Stimulated activated CD8-positive, alpha-beta memory T cell treated with anti-CD3 and anti-CD28 coated beads, Interleukin-4, amount 100 ng/mL, for 4 hours (primary cell): ENCODE results near the gene COLQ.
"Not testable (repeated sequence)": the region's sequence is repeated elsewhere in the genome, so short reads cannot be mapped to it uniquely, and the experiment has no call there.

ENCODE experiments used
- DNase-seq, 2 donors: peaks; one replicate each; pipeline ENCODE4 v3.0.0-alpha.2; 2020; ENCODE audit warnings: low read depth in 2 of 2, low spot score in 1 of 2

The COLQ gene

DNA sequence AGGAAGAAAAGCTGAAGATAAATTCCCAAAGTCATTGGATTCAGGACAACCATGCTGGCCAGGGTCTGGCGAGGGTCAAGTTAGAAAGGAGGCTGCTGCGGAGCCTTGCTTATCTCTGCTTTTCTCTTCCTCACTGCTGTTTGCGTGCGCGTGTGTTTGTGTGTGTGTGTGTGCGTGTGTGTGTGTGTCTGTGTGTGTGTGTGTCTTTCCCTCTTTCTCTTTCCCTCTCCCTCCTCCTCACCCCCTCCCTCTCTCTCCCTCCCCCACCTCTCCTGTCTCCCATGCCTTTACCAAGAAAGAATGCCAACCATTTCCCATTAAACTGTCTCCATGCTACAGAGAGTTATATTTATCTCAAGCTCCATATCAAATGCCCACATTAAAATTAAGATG is at the start of gene COLQ:
COLQ (minus strand) TSS at position 134 of the 393 bp plus-strand sequence; CDS start at position 53, 81 bp downstream.
- no peak for DNase-seq

- no peak for DNase-seq
Measured at GRCh38 chr3:15563190-15563589, 41.7 kb upstream of the COLQ start.

DNA sequence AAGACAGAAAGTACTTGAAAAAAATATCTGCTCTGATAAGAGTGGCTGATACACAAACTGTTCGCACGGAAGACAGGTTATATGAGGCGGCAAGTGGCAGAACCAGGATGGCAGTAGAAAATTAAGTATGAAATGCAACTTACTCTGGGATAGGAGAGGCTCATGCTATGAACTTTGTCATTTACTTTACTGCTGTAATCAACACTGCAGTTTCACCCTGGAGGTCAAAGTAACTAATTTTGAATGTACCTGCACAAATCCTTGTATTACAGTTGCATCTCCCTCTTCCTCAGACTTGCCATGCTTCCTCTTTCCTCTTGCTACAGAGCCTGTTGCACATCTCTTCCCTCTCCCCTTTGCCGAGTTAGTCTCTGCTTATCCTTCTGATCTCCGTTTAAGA is 41.1 kb upstream of the COLQ start:
- no peak for DNase-seq

DNA sequence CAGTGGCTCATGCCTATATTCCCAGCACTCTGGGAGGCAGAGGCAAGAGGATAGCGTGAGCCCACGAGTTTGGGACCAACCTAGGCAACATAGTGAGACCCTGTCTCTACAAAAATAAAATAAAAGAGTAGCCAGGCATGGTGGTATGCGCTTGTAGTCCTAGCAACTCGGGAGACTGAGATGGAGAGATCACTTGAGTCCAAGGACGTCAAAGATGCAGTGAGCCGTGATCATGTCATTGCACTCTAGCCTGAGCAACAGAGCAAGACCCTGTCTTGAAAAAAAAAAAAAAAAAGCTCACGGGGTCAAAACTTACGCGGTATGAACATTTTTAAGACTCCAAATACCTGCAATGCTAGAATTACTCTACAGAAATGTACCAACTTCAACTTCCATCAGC is 37.1 kb upstream of the COLQ start:
- no peak for DNase-seq

GRCh38 chr3:15557511-15557946 is 36.0 kb upstream of the COLQ start:
- DNase-seq = peak; percentile 8 to 9

DNA sequence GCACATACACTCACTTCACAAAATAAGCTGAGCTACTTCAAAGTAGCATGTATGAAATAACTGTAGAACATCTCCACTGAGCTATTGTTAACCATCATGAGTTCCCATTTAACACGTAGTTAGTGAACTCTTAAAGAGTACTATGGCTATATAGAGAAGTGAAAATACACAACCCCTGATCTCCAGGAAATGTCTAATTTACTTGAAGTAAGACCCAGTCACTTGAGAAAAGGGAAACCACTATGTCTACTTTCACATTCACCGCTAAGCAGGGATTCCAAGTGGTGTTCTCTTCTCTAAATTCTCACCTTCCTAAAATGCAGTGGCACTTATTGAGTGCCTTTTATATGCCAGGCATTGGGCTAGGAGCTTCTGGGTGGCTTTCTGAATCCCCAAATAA is 35.0 kb upstream of the COLQ start:
- DNase-seq = no peak

DNA sequence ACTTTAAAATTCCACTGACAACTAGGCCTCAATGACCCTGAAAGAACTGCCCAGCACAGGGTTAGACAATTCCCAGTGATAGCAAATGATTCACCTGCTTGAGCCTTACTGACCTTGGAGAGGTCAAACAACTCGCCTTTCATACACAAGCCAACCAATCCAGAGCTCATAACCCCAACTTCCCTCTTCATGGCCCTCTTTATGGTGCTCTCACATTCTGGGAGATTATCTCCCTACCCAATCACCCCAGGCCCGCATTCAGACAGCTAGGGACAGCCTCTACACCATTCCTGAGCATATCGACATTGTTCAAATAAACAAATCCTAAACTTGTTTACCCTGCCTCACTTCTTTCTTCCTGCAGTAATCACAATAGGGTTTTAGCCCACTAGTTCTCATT is 32.2 kb upstream of the COLQ start:
- no peak for DNase-seq

GRCh38 chr3:15551902-15552301 is 30.4 kb upstream of the COLQ start:
- DNase-seq = no peak

- no peak for DNase-seq
Measured at GRCh38 chr3:15549846-15550245, 28.3 kb upstream of the COLQ start.

DNA sequence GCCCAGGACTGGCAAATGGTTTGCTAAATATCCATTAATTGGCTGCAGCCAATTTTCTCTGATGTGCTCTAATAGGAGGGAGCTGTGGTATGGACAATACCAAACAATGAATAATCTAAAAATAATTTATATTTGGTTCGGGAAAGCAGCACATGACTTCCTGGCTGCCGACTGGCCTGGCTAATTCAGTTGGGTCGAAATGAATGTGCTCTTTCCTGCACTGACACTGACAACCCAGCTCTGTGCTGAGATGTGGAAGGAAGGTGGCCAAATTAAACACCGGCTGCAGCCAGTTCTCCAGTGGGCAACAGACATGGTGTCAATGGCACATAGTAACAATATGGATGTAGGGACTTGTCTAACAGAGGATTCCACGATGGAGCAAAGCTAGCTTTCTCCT is 21.1 kb upstream of the COLQ start:
- no peak for DNase-seq

DNA sequence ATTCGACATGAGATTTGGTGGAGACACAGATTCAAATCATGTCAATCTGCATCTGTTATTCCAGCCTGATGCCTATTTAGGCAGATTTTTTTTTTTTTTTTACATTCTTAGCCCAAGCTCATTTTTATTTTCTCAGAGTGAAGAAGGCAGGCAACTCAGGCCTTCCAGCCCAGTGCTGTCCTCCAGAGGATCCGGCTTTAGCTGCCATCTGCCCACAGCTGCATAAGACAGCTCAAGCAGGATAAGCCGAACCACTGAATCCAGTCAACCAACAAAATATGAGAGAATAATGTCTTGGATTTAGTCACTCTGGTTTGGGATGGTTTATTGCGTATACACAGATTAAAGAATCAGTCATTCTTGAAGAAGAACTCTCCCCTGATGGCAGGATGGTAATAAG is 19.9 kb upstream of the COLQ start:
- no peak for DNase-seq

DNA sequence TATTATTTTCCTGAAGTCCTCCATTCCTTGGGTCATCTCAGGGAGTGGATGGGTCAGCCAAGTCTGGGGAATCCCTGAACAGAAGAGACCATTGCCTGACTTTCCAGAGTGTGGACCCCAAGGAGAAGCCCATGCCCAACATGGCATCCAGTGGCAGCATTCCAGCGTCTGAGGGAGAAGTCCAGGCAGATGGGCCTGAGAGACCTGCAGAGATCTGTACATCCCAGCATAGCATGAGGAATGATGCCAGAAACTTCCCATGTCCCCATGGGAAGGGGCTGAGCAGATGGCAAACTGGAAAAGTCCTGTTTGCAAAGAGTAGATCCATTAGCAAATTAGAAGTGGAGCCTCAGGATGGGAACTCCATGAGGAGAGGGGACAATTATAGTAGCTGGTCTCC is 17.6 kb upstream of the COLQ start:
- DNase-seq = no peak

DNA sequence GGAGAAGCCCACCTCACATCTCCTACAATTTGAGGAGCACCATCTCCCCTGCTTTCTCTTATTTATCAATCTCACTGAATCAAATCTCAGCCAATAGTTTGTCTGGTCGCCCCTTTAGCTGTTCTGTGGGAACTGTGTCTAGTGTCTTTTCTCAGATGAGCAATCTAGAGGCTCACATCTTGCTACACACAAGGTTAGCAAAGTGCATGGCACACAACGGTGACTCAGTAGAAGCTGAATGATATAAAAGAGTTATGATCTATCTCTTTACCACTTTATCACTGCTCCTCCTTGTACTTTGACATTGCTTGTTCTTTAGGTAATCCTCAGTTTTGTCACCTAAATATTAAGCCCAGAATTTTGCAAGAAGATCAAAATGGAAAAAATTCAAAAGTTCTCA is 16.8 kb upstream of the COLQ start:
- no peak for DNase-seq

- DNase-seq = no peak
Measured at GRCh38 chr3:15536856-15537255, 15.3 kb upstream of the COLQ start.

DNA sequence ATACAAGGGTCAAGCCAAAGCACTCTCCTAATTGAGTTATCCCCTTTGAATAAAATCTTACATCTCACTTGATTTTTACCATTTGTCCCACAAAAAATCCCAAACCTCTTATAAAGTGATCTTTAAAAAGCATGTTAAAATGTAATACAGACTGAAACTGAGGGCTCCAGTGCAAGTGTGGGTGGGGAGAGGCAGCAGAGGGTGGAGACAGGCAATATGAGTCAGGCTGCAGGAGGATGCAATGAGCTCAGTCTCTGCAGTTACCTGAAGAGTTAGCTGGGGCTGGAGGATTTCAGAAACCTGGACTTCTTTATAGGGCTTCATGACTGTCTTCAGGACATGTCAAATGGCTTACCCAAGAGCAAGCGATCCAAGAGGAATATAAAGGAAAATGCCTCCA is 14.2 kb upstream of the COLQ start:
- peak; percentile 10 to 16 for DNase-seq

GRCh38 chr3:15532614-15533013 is 11.1 kb upstream of the COLQ start:
- DNase-seq = not testable (repeated sequence)

DNA sequence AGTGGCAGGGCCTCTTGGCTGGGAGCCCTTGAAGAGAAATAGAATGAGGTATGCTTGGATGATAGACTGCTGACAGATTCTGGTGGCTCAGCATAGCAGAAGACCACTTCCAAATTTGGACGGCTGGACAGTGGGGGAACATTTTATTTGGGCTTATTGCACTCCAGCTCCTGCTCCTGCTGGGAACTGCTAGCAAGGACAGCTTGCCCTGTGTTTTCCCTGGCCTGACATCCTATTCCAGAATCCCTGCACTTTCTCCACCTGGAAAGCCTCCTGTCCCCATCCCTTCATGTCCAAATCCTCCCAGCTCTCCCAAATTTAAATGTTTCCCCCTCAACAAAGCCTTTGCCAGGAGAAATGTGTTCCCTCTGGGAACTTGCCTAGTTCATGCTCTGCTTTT is 9.8 kb upstream of the COLQ start:
- no peak for DNase-seq

- no peak for DNase-seq
Measured at GRCh38 chr3:15528854-15529537, 7.5 kb upstream of the COLQ start.

- no peak for DNase-seq
Measured at GRCh38 chr3:15527031-15527459, 5.5 kb upstream of the COLQ start.

GRCh38 chr3:15525790-15526189 is 4.3 kb upstream of the COLQ start:
- DNase-seq = no peak

GRCh38 chr3:15523660-15524417 is 2.3 kb upstream of the COLQ start:
- no peak for DNase-seq

DNA sequence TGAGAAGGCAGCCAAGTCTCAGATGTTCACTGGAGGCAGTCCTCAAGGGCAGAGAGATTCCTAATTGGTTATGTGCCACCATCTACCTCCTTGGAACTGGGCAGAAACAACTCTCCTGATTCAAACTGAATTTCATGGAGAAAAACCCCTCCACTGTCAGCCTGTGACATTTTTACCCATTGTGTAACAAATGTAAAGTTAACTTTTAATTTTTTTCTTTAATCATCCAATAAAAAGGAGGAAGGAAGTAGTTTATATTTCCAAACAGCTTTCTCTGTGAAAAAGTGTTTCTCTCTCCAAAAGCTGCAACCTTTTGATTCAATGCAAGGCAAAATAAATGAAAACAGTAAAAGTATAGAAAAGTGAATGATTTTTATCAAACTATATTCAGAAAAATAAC is 510 bp upstream of the COLQ start:
- no peak for DNase-seq
